ENCODE results near the gene TMEM80.

DNA sequence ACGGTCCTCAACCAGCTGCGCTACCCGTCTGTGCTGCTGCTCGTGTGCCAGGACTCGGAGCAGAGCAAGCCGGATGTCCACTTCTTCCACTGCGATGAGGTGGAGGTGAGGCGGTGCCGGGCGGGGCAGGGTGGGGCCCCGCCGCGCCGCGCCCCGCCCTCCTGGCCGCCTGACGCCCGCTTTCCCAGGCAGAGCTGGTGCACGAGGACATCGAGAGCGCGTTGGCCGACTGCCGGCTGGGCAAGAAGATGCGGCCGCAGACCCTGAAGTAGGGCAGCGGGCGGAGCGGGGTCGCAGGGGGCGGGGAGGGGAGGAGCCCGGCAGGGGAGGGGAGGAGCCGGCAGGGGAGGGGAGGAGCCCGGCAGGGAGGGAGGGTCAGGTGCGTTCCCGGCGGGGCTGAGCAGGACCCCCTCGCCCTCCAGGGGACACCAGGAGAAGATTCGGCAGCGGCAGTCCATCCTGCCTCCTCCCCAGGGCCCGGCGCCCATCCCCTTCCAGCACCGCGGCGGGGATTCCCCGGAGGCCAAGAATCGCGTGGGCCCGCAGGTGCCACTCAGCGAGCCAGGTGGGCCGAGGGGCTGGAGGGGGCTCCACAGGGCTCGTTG is 25.1 kb downstream of the TMEM80 start:
- TF ChIP-seq, protein P1, sequence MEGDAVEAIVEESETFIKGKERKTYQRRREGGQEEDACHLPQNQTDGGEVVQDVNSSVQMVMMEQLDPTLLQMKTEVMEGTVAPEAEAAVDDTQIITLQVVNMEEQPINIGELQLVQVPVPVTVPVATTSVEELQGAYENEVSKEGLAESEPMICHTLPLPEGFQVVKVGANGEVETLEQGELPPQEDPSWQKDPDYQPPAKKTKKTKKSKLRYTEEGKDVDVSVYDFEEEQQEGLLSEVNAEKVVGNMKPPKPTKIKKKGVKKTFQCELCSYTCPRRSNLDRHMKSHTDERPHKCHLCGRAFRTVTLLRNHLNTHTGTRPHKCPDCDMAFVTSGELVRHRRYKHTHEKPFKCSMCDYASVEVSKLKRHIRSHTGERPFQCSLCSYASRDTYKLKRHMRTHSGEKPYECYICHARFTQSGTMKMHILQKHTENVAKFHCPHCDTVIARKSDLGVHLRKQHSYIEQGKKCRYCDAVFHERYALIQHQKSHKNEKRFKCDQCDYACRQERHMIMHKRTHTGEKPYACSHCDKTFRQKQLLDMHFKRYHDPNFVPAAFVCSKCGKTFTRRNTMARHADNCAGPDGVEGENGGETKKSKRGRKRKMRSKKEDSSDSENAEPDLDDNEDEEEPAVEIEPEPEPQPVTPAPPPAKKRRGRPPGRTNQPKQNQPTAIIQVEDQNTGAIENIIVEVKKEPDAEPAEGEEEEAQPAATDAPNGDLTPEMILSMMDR (IDR thresholded peaks at IDR 0.05) = no peak
- TF ChIP-seq POLR2A (IDR thresholded peaks at IDR 0.05) = no peak
